ENCODE measurements around the gene MYRF. TPM values are rescaled to one million over a fixed set of nuclear protein-coding genes. Genes with fewer than 3 reads are reported as not detected.
A peak's percentile ranks its signal among the peaks of the same experiment; 100 is the strongest.

The MYRF gene
- total RNA-seq, 2 donors from 2014 or later = 0.93 to 1.6 TPM

DNA sequence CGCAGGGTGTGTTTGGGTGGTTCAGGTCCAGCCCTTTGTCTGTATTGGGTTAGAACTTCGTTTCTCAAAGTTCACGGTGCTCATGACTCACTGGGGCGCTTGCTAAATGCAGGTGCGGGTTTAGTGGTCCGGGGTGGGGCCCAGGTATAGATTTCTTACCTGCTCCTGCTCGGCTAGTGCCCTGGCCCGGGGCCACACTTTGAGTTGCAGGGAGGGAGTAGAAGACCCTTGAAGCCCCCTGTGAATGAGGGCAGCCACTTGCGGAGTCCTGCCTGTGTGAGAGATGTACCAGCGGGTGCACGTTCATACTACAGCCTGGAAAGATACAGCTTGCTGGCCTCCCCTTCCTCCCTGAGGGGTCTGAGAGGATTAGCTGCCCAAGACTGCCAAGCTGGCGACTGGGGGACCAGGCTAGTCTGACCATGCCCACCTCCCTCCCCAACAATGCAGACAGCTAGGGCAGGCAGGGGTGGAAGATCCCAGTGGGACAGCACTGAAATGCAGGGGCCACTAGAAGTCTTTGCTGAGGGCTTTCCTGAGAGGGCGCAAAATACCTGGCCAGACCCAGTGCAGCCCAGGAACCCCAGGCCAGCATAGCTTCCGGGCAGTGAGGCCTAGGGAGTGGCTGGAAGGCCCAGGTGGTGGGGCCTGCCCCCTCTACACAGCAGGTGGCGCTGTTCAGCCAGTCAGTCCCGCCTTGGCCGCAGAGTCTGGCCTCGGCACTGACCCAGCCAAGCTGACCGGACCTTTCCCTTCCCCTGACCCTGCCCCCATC, 5.1 kb upstream of the MYRF start:
- ATAC-seq (peak; percentile 62 to 76), DNase-seq (ENCODE audit: low spot score in 2 of 2) (peak in 1 of 2 donors; percentile 66)
- H3K36me3 Mint-ChIP-seq = no peaks in the 10 kb centered on the region
- no peak overlapping the region for H3K27ac Mint-ChIP-seq
- H3K9me3 Mint-ChIP-seq = no peaks in the 10 kb centered on the region

- no peak for DNase-seq (ENCODE audit: low spot score in 2 of 2)
- Mint-ChIP-seq H3K9me3 (no peaks in the 10 kb centered on the region), H3K27ac (no peak overlapping the region), H3K36me3 (no peaks in the 10 kb centered on the region)
- peak in 1 of 2 donors; percentile 7 for ATAC-seq
These were observed 4.5 kb upstream of the MYRF start for GRCh38 chr11:61747967-61748285.

DNA sequence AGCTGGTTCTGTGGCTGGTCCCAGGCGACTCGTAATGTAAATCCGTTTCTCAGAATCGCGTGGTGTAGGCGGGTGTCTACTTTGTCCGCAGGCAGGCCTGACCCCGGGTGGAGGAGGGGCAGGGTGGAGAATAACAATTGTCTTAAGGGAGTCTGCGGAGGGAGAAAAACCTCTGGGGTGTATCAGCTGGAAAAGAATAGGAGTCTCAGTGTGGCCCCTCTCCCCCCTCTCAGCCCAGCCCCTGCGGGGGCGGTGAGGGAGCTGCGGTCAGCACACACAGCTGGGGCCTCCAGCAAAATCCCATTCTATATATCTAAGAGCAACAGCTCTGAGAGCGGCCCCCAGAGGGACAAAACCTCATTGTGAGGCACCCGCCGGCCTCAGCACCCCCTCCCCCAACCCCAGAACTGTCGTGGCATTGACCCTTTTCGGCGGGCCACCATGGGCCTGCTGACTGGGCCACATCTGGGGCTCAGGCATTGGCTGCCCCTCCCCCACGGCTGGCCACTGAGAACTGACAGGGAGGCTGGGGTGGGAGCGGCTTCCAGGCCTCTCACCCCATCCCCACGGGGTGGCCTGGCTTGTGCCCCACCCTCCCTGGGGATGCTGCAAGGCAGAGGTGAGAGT, 2.7 kb upstream of the MYRF start:
- H3K36me3 Mint-ChIP-seq = no peaks in the 10 kb centered on the region
- DNase-seq (ENCODE audit: low spot score in 2 of 2) (no peak), ATAC-seq (no peak)
- no peak overlapping the region for H3K27ac Mint-ChIP-seq
- H3K9me3 Mint-ChIP-seq = no peaks in the 10 kb centered on the region

DNA sequence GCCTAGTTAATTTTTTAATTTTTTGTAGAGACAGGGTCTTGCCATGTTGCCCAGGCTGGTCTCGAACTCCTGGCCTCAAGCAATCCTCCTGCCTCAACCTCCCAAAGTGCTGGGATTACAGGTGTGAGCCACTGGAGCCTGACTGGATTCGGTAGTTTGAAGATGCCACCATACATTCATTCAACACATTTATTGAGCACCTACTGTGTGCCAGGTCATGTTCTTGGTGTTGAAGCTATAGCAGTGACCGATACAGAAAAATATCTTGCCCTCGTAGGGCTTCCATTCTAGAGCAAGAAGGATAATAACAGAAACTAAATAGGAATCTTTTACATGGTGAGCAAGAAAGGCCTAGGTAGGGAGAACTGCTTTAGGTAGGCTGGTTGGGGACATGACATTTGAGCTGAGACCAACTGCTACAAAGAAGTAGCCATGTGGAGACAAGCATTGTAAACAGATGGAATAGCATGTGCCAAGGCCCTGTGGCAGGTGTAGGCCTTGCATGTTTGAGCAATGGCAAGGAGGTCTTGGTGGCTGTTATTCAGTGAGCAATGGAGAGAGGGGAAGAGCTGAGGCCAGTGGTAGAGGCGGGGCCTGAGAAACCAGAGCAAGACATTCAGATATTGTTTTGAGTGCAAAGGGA, 1.7 kb upstream of the MYRF start:
- ATAC-seq = no peak
- H3K36me3 Mint-ChIP-seq = no peaks in the 10 kb centered on the region
- H3K27ac Mint-ChIP-seq = no peak overlapping the region
- no peaks in the 10 kb centered on the region for H3K9me3 Mint-ChIP-seq
- DNase-seq (ENCODE audit: low spot score in 2 of 2) = no peak

GRCh38 chr11:61751384-61751783, 1.1 kb upstream of the MYRF start:
- H3K27ac Mint-ChIP-seq = no peak overlapping the region
- no peaks in the 10 kb centered on the region for H3K9me3 Mint-ChIP-seq
- no peaks in the 10 kb centered on the region for H3K36me3 Mint-ChIP-seq
- DNase-seq (ENCODE audit: low spot score in 2 of 2) = no peak
- no peak for ATAC-seq

DNA sequence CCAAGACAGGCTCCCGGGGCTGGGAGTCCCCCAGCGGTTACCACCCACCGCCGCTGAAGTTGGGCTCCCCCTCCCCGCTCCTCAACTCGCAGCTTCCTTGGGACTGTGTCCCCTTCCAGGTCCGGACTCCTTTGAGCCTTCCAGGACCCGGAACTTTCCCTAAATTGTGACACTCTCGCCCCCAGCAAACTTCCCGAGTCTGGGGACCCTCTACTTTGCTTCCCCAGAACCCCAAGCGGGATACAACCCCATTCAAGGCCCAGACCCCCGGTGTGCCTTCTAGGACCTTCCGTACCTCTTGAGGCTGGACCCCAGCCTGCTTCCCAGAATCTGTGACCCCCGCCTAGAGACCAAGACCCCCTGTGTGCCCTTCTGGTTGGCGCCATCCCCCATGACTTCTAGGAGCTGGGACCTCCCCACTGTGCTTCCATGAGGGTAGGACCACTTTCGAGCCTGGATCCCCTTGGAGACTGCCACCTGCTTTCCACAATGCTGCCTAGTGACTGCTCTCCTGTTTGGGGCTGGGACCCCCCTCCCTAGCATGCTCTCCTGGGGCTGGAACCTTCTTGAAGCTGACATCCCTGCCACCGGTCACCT, 587 bp downstream of the MYRF start:
- DNase-seq (ENCODE audit: low spot score in 2 of 2) = no peak
- ATAC-seq = no peak
- no peaks in the 10 kb centered on the region for H3K36me3 Mint-ChIP-seq

GRCh38 chr11:61753672-61754071, 1.2 kb downstream of the MYRF start:
- H3K27ac Mint-ChIP-seq = no peak overlapping the region
- no peaks in the 10 kb centered on the region for H3K36me3 Mint-ChIP-seq
- no peaks in the 10 kb centered on the region for H3K9me3 Mint-ChIP-seq
- ATAC-seq (no peak), DNase-seq (ENCODE audit: low spot score in 2 of 2) (no peak)

More for the DNA sequence above, 587 bp downstream of the MYRF start:
- Mint-ChIP-seq H3K9me3 (no peaks in the 10 kb centered on the region), H3K27ac (no peak overlapping the region)

- no peaks in the 10 kb centered on the region for H3K9me3 Mint-ChIP-seq
- H3K27ac Mint-ChIP-seq = no peak overlapping the region
These were observed 2.4 kb downstream of the MYRF start for GRCh38 chr11:61754534-61755482.

DNA sequence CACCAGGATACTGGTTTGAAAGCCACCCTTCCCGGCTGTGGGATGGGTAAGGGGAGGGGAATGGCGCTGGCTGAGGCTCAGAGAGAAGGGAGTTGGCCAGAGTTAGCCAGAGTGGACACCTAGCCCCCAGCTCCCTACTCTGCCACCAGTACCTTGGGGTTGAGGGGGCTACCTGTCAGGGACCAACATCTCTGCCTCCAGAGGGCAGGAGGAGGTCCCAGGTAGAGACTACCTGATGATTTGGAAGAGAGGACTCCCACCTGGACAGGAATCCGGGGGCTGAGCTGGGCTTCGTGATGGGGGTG, 3.7 kb downstream of the MYRF start:
- ATAC-seq (no peak), DNase-seq (ENCODE audit: low spot score in 2 of 2) (no peak)
- Mint-ChIP-seq H3K36me3 (no peaks in the 10 kb centered on the region), H3K27ac (peak overlapping the region in 1 of 2 donors; percentile 77), H3K9me3 (no peaks in the 10 kb centered on the region)

More at GRCh38 chr11:61754534-61755482, 2.4 kb downstream of the MYRF start:
- no peak for DNase-seq (ENCODE audit: low spot score in 2 of 2)
- no peak for ATAC-seq
- no peaks in the 10 kb centered on the region for H3K36me3 Mint-ChIP-seq

DNA sequence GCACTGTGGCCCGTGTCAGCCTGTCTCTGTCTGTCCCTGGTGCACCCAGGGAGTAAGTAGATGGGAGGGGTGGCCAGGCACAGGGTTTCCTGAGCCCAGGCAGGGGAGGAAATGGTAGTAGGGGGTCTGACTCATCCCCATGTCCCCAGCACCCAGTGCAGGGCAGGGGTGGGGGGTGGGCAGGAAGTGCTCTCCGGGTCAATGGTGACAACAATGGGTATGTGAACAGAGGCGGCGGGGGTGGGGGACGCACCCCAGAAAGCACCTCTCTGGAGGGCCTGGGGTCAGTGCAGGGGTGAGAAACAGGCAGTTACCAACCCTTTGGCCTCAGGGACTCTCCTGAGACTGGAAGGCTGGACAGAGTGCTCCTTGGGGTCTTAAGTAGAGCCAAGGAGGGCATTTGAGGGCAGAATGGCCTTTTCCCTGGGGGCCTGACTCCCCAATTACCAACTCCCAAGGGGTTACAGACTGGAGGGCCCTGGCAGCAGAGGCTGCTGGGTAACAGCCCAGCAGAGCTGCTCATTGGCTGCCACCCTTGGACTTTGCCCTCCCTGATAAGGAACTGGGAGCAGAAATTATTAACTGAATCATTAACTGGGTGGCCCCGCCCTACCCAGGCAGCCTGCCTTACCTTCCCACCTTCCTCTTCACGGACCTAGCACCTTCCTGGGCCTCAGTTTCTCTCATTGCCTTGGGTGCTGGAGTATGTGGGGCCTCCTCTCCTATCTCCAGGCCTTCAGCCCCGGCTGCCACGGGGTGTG, 4.2 kb downstream of the MYRF start:
- Mint-ChIP-seq H3K27ac (peak overlapping the region in 1 of 2 donors; percentile 77), H3K36me3 (no peaks in the 10 kb centered on the region), H3K9me3 (no peaks in the 10 kb centered on the region)
- DNase-seq (ENCODE audit: low spot score in 2 of 2) (peak in 1 of 2 donors; percentile 65), ATAC-seq (peak in 1 of 2 donors; percentile 82)

DNA sequence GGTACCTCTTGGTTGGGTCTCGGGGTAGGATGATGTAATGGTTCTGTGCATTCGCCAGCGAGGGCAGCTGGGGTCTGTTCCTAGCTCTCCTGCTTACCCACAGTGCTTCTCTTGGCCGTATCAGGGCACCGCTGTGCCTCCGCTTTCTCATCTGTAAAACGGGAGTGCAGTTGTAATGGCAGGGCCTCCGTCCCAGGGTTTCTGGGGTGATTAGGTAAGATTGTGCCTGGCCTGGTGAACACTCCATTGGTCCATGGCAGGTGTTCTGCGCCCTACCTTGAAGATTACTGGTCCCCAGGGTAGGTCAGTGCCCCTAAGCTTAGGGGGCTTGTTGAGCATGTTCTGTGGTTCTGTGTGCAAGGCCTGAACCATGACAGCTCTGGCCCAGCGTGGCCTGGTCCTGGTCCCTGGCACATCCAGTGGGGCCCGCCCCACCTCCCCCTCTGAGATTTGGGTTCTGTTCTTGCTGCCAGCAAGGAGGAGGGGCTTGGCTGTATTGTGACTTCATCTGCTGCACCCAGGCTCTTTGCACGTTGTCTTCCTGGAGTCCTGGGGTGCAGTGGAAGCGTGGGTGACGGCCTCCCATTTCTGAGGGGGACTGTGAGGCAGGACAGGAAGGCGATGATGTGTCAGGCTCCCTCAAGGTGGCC, 4.9 kb downstream of the MYRF start:
- Mint-ChIP-seq H3K9me3 (no peaks in the 10 kb centered on the region), H3K36me3 (no peaks in the 10 kb centered on the region), H3K27ac (peak overlapping the region in 1 of 2 donors; percentile 77)
- no peak for ATAC-seq
- DNase-seq (ENCODE audit: low spot score in 2 of 2) = no peak

- Mint-ChIP-seq H3K27ac (no peak overlapping the region), H3K9me3 (no peaks in the 10 kb centered on the region), H3K36me3 (no peaks in the 10 kb centered on the region)
- DNase-seq (ENCODE audit: low spot score in 2 of 2) = no peak
- ATAC-seq = no peak
These were observed 8.5 kb downstream of the MYRF start for GRCh38 chr11:61760946-61761345.

DNA sequence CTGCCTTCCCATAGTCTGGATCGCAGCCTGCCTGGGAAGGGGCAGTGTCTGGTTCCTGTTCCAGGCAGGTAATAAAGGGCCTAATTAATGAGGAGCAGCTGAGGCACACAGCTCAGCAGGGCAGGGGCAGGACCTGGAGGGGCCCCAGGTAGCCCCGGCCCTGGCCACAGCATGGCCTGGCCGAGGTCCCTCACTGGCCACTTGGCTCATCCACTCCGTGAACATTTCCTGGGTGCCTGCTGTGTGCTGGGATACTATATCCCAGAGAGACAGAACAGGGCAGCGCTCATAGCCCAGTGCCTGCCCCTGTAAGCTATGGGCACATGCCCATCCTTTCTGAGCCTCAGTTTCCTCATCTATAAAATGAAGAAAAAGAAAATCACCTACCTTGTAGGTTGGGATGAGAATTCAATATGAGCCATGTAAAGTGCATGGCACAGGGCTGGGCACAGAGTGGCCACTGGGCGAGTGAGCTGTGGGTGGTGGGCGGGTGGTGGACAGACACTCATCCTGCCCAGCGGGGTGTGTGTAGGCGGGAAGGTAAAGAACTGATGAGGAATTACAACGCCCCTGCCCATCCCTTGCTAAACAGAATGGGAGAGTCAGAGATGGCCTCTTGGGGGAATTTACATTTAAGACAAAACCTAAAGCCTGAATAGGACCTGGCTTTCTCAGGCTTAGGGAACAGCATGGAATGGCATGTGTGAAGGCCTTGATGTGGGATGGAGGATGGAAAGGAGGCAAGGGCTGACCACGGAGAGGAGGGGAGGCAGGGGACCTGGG, 9.2 kb downstream of the MYRF start:
- DNase-seq (ENCODE audit: low spot score in 2 of 2) (no peak), ATAC-seq (no peak)
- no peaks in the 10 kb centered on the region for H3K9me3 Mint-ChIP-seq
- no peaks in the 10 kb centered on the region for H3K36me3 Mint-ChIP-seq
- H3K27ac Mint-ChIP-seq = peak overlapping the region in 1 of 2 donors; percentile 12

- Mint-ChIP-seq H3K27ac (peak overlapping the region in 1 of 2 donors; percentile 12), H3K36me3 (no peaks in the 10 kb centered on the region), H3K9me3 (no peaks in the 10 kb centered on the region)
- ATAC-seq (no peak), DNase-seq (ENCODE audit: low spot score in 2 of 2) (no peak)
These were observed 9.8 kb downstream of the MYRF start for GRCh38 chr11:61762223-61762615.

GRCh38 chr11:61762798-61763197, 10.4 kb downstream of the MYRF start:
- H3K27ac Mint-ChIP-seq = no peak overlapping the region
- DNase-seq (ENCODE audit: low spot score in 2 of 2) = no peak
- ATAC-seq = no peak
- H3K36me3 Mint-ChIP-seq = no peaks in the 10 kb centered on the region
- no peaks in the 10 kb centered on the region for H3K9me3 Mint-ChIP-seq
